NB4 (cell line): Measurements from ENCODE around the gene NHERF1.

Experiments
- CTCF ChIP-seq: IDR thresholded peaks from one replicate; pipeline ENCODE4 v1.5.1; 2012; ENCODE audit warnings: low read depth, low read length
- MYC ChIP-seq: IDR thresholded peaks from 2 replicates; pipeline ENCODE4 v1.6.1; 2011; ENCODE audit warnings: low read depth, low read length

- TF ChIP-seq CTCF = no peak
- no peak for TF ChIP-seq MYC
These were observed 37.2 kb upstream of the NHERF1 start for GRCh38 chr17:74711058-74711824.
